IPS-NIHi7 (cell line): ENCODE measurements around the gene ADPRH.

Experiments
- DNase-seq: peaks from one replicate; pipeline ENCODE4 v3.0.0; 2012; ENCODE audit warnings: mixed read lengths; ENCODE audit errors: extremely low spot score

ADPRH gene

GRCh38 chr3:119596398-119596797, 17.1 kb downstream of the ADPRH start:
- no peak for DNase-seq

- no peak for DNase-seq
Measured at GRCh38 chr3:119597548-119598288, 18.4 kb downstream of the ADPRH start, which contains the start of gene PLA1A. Gene PLA1A (plus strand): TSS chr3:119597885. CDS start chr3:119597914, 29 bp downstream.

DNA sequence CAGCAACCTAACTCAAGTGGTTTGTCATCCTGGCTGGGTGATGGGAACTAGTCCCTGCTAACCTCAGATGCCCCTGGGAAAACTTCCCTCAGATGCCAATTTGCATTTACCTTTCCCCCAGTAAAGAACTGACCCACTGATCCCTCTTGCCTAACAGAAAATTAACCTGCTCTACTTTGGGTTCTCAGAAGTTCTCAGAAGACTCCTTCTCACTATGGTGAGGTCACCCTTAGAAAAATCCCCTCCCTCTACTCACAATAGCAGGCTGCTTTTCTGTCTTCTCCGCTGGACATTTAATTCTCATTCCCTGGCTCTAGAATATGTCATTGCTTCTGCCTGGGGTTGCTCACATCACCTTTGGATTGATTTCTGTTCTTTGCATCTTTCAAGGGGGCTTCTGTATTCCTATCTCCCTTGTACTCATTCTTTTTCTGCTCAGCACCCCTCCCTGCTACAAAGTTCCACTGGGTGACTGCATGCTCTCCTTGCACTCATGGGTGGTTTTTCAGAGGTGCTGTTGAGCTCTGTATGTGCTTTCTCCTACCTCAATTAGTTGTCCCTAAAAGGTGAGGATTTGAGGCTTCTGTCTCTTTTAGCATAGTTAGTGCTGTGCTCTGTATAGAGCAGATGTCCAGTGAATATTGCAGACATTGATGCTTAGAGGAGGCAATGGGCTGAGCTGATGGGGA, 19.3 kb downstream of the ADPRH start:
- DNase-seq: no peak

DNA sequence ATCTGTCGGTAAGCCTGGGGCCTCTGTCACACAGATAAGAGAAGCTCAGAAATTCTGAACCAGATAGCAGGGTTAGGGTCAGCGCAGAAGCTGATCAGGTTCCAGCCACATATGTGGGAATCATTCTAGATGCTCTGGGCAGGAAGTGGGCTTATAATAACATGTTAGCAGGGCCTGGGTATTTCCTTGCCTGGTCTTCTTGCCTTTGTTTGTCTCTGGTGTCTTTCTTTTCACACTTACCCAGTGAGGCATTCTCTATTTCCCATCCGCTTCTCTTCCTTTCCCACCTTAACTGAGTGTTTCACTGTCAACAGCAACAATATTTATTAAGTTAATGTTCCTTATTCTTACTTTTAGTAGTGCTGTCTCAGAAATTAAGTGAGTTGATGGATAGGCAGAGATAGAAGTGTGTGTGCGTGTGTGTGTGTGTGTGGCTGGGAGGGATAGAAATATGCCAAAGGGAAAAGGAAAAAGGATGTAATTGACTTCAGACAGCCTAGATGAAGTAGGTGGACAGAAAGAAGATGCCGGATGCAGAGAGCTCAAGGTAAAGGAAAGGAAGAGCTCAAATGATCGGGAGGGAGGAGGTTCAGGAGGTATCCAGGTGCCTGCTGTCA, 20.4 kb downstream of the ADPRH start:
- no peak for DNase-seq

DNA sequence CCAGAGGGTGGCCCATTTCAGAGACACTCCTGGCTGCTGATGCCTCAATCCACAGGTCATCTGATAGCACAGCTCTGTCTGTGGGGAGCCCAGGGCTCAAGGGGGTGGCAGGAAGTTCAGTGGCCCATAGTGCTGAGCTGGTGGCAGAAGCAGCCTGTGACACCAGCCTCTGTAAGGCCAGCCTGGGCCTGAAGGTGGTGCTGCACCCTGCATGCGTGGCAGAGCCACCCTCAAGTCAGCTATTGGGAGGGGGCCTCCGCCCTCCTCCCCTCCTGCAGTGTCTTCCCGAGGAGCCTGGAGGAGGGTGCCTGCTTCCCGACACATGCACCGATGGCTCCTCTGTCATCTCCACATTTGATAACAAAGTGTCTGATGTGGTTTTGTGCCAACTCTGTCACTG, 21.4 kb downstream of the ADPRH start:
- peak; percentile 82 for DNase-seq

GRCh38 chr3:119601154-119601553, 21.9 kb downstream of the ADPRH start:
- DNase-seq: no peak

- no peak for DNase-seq
Measured at GRCh38 chr3:119602676-119603075, 23.4 kb downstream of the ADPRH start.

- no peak for DNase-seq
Measured at GRCh38 chr3:119604878-119605277, 25.6 kb downstream of the ADPRH start.

DNA sequence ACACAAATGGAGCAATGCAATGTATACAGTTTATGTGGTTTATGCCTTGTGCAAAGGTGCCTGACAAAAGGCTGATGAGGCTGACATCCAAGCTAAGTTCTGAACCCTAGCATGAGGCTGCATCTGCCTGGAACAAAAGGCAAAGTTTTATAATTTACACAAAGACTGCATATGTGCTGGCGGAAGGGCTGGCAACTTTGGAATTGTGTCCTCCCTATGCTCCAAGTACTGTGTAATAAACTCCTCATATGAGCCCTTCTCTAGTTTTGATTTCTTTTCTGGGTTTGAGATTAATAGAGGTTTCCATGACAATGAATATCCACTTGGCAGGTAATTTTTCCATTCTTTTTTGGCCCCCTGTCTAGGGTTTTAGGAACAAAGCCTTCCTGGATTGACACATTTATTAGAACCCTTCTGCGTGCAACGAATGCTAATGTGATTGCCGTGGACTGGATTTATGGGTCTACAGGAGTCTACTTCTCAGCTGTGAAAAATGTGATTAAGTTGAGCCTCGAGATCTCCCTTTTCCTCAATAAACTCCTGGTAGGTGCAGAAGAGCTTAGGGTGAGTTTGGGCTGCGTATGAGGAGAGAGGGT, 29.2 kb downstream of the ADPRH start:
- no peak for DNase-seq

DNA sequence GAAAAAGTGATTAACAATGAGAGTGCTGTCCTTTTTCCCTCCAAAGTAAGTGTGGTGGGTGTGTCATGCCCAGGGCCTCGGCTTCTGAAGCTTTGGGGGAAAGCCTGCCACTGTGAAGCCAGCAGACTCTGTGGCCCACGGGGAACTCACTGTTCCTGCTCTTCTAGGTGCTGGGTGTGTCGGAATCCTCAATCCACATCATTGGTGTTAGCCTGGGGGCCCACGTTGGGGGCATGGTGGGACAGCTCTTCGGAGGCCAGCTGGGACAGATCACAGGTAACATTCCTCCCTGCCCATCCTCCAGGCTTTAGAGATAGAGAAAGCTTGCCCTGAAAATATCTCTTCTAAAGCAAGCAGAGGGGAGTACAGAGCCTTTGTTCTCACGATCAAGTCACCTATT, 30.0 kb downstream of the ADPRH start:
- DNase-seq: no peak

DNA sequence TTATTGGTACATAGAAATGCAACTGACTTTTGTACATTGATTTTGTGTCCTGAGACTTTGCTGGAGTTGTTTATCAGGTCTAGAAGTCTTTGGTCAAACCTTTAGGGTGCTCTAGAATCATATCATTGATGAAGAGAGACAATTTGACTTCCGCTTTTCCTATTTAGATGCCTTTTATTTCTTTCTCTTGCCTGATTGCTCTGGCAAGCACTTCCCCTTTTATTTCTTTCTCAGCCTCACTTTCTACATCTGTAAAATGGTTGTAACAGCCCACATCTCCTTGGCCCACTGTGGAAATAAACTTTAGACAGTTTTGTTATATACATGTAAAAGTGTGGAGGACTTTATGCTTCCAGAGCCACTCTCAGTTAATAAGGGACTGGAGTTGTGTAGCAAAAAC, 32.4 kb downstream of the ADPRH start:
- no peak for DNase-seq

DNA sequence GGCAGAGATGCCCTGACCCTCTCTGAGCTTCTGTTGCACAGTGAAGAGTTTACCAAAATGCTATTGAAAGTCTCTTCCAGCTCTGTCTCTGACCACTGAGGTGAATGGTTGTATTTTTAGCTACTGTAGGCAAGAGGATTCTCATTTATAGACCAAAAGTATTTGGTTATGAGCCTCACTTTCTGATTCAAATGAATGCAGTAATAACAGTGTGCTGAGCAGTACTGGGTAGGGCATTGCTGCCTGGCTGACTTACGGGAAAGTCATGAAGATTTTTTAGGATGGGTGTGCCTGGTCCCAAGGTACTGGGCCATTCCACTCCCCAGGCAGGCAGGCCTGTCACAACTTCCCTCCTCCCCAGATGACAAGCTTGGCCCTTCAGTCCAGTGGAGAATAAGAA, 33.9 kb downstream of the ADPRH start:
- DNase-seq: no peak

DNA sequence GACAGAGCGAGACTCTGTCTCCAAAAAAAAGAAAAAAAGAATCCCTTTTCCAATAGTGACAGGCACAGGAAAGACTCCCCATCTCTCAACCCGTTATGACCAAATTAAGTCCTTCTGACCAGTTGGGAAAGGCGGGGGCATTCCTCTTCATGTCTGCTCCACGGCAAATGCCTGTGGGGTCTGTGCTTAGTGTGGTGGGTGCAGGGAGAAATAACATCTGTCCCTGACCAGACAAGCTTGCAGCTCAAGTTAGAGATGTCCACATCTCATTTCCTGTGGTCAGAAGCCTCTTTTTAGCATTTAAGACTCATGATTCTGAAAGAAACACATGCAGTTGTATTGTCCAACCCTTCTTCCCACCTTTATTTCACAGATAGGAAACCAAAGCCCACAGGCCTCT, 34.6 kb downstream of the ADPRH start:
- no peak for DNase-seq

DNA sequence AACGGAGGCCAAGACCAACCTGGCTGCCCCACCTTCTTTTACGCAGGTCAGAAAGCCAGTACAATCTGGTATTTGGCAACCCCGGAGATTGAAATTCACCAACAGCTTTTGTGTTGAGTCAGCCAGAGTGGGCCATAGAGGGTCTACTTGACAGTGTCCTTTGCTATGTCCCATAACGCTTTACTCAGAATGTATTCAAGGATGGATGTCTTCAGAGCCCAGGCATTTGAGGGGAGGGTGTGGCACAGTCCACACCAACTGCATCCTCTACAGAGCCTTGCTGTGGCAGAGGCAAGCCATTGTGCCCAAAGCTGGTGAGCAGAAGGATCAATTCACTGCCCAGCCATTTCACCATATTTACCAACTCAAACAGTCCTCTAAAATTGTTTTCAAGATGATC, 36.8 kb downstream of the ADPRH start:
- no peak for DNase-seq

DNA sequence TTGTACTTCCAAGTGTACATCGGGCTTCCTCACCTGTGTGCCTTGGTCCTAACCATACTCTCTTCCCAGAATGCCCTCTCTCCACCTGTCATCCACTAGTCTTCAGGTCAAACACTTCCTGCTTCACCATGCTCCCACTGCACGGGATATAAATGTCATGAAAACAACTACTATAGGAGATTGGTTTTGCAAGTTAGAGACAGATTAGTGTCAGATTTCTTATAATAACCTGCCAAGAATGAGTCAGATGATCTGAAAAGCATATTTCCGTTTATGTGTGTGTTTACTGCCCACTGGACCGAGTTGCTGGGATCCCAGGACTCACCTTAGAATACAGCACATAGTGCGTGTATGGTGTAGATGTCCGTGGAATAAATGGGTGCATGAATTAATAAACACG, 39.8 kb downstream of the ADPRH start:
- DNase-seq: no peak

DNA sequence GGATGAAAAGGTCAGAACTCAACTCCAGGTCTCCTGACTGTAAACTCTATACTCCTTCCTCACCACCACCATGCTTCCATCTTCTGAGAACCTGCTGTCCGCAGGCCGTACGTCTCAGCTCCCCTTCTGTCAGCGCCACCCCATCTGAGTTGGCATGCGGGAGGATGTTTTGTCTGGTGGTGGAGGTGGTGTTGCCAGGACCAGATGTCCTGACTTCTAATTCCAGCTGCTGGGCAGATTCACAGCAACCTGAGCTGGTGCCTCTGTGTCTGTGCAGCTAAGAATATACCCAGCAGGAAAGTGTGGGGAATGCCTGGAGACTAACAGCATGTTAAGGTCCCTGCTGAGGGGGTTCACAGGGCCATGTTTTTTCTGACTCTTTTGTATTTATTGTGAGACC, 41.6 kb downstream of the ADPRH start:
- DNase-seq: no peak

DNA sequence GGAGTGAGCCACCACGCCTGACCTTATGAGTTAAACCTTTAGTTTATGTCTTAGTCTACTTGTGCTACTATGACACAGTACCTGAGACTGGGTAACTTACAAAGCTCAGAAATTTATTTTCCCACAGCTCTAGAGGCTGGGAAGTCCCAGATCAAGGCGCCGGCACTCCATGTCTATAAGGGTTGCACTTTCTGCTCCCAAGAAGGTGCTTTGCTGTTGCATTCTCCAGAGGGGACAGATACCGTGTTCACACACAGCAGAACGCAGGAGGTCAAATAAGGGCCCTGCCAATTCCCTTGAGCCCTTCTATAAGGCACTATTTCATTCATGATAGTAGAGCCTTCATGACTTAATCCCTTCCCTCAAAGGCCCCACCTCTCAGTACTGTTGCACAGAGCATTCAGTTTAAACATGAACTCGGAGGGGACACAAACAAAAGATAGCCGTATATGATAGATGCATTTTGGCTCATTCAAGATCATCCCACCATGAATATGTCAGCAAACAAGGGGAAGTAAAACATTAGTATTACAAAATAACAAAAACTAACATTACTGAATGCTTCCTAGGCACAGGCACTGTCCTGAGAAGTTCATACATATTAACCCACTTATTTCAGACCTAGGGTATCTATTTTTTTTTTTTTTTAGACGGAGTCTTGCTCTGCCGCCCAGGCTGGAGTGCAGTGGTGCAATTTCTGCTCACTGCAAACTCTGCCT, 44.9 kb downstream of the ADPRH start:
- DNase-seq: no peak

- no peak for DNase-seq
Measured at GRCh38 chr3:119625451-119626153, 46.3 kb downstream of the ADPRH start.

DNA sequence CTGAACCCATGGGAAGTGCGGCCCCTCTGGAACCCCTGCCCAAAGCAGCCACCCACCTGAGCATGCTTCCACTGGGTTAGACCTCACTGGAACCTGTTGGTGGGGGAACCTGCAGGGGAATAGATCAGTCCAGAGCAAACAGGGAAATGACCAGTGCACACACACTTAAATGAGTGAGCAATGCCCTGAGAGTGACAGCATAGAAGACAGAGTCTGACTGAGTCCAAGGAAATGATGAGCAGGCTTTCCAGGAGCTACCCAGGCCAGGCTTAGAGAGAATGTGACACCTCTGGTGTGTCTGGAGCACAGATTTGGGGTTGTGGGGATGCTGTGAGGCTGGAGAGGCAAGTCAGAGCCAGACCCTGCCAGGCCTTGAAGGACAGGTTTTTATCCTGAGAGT, 46.9 kb downstream of the ADPRH start:
- DNase-seq: no peak

- DNase-seq: peak; percentile 32
Measured at GRCh38 chr3:119627461-119627860, 48.2 kb downstream of the ADPRH start.

- no peak for DNase-seq
Measured at GRCh38 chr3:119628390-119628789, 49.1 kb downstream of the ADPRH start.
